ENCODE measurements around the gene SRSF4.
"Not testable (repeated sequence)": the region's sequence is repeated elsewhere in the genome, so short reads cannot be mapped to it uniquely, and the experiment has no call there.

The SRSF4 gene

GRCh38 chr1:29123053-29123886, 58.4 kb downstream of the SRSF4 start:
- Mint-ChIP-seq H3K4me3 (peak overlapping the region; percentile 77 to 78), H3K9me3 (no peaks in the 10 kb centered on the region), H3K27me3 (peaks cover 12 to 25% of the 10 kb centered on the region in 2 donors), H3K4me1 (ENCODE audit: low read depth in 2 of 2) (peaks cover 12 to 14% of the 10 kb centered on the region in 2 donors), H3K27ac (no peak overlapping the region), H3K36me3 (ENCODE audit: insufficient read depth) (peaks cover 23% of the 10 kb centered on the region)
- peak; percentile 10 to 22 (median 17) for DNase-seq
- ATAC-seq (replicated peaks), result no peak

GRCh38 chr1:29122682-29123052, 59.0 kb downstream of the SRSF4 start:
- ATAC-seq (replicated peaks), result no peak
- no peaks in the 10 kb centered on the region for H3K9me3 Mint-ChIP-seq
- H3K27me3 Mint-ChIP-seq, result peaks cover 12 to 25% of the 10 kb centered on the region in 2 donors

GRCh38 chr1:29121936-29122681, 59.6 kb downstream of the SRSF4 start:
- Mint-ChIP-seq H3K27ac (no peak overlapping the region), H3K27me3 (peaks cover 12 to 25% of the 10 kb centered on the region in 2 donors), H3K4me3 (peak overlapping the region; percentile 77 to 78), H3K9me3 (no peaks in the 10 kb centered on the region), H3K4me1 (ENCODE audit: low read depth in 2 of 2) (peaks cover 12 to 14% of the 10 kb centered on the region in 2 donors), H3K36me3 (ENCODE audit: insufficient read depth) (peaks cover 35% of the 10 kb centered on the region)
- peak in 1 of 3 experiments; percentile 13 for DNase-seq
- no peak for ATAC-seq (replicated peaks)

More at GRCh38 chr1:29122682-29123052, 59.0 kb downstream of the SRSF4 start:
- Mint-ChIP-seq H3K4me1 (ENCODE audit: low read depth in 2 of 2) (peaks cover 12 to 14% of the 10 kb centered on the region in 2 donors), H3K36me3 (ENCODE audit: insufficient read depth) (peaks cover 29% of the 10 kb centered on the region), H3K27ac (no peak overlapping the region), H3K4me3 (peak overlapping the region; percentile 77 to 78)
- peak in 2 of 3 experiments; percentile 5 to 13 for DNase-seq

GRCh38 chr1:29121516-29121935, 60.2 kb downstream of the SRSF4 start:
- H3K27me3 Mint-ChIP-seq, result peaks cover 12 to 25% of the 10 kb centered on the region in 2 donors
- ATAC-seq (replicated peaks) (peak; percentile 15), DNase-seq (peak in 1 of 3 experiments; percentile 5)

GRCh38 chr1:29120947-29121485, 60.7 kb downstream of the SRSF4 start:
- H3K27ac Mint-ChIP-seq, result peak overlapping the region in 1 of 2 donors; percentile 68
- ATAC-seq (replicated peaks) (peak; percentile 76), DNase-seq (peak; percentile 51 to 61 (median 54))
- peak overlapping the region in 1 of 2 donors; percentile 37 for H3K4me3 Mint-ChIP-seq
- peaks cover 12 to 13% of the 10 kb centered on the region in 2 donors for H3K4me1 Mint-ChIP-seq (ENCODE audit: low read depth in 2 of 2)
- H3K27me3 Mint-ChIP-seq, result peaks cover 10 to 21% of the 10 kb centered on the region in 2 donors
- H3K36me3 Mint-ChIP-seq (ENCODE audit: insufficient read depth), result peaks cover 46% of the 10 kb centered on the region
- no peaks in the 10 kb centered on the region for H3K9me3 Mint-ChIP-seq

More at GRCh38 chr1:29121516-29121935, 60.2 kb downstream of the SRSF4 start:
- no peak overlapping the region for H3K27ac Mint-ChIP-seq
- peaks cover 41% of the 10 kb centered on the region for H3K36me3 Mint-ChIP-seq (ENCODE audit: insufficient read depth)
- H3K4me1 Mint-ChIP-seq (ENCODE audit: low read depth in 2 of 2), result peaks cover 12 to 14% of the 10 kb centered on the region in 2 donors
- H3K4me3 Mint-ChIP-seq, result peak overlapping the region; percentile 15 to 19
- no peaks in the 10 kb centered on the region for H3K9me3 Mint-ChIP-seq

- Mint-ChIP-seq H3K4me3 (no peak overlapping the region), H3K27me3 (peaks cover 4 to 14% of the 10 kb centered on the region in 2 donors), H3K36me3 (ENCODE audit: insufficient read depth) (peaks cover 52% of the 10 kb centered on the region), H3K27ac (peak overlapping the region; percentile 68 to 71), H3K9me3 (no peaks in the 10 kb centered on the region), H3K4me1 (ENCODE audit: low read depth in 2 of 2) (peaks cover 6% of the 10 kb centered on the region in 2 donors)
- DNase-seq (no peak), ATAC-seq (replicated peaks) (no peak)
These were observed 61.3 kb downstream of the SRSF4 start for GRCh38 chr1:29120367-29120766.

GRCh38 chr1:29119121-29119929, 62.4 kb downstream of the SRSF4 start:
- H3K36me3 Mint-ChIP-seq (ENCODE audit: insufficient read depth), result peaks cover 61% of the 10 kb centered on the region
- ATAC-seq (replicated peaks) (no peak), DNase-seq (no peak)
- H3K9me3 Mint-ChIP-seq, result no peaks in the 10 kb centered on the region
- H3K27me3 Mint-ChIP-seq, result peaks cover 0 to 9% of the 10 kb centered on the region in 2 donors
- H3K27ac Mint-ChIP-seq, result peak overlapping the region; percentile 8 to 71
- H3K4me1 Mint-ChIP-seq (ENCODE audit: low read depth in 2 of 2), result peaks cover 4 to 5% of the 10 kb centered on the region in 2 donors
- H3K4me3 Mint-ChIP-seq, result no peak overlapping the region

GRCh38 chr1:29117381-29117780, 64.3 kb downstream of the SRSF4 start:
- Mint-ChIP-seq H3K36me3 (ENCODE audit: insufficient read depth) (peaks cover 80% of the 10 kb centered on the region), H3K27me3 (no peaks in the 10 kb centered on the region), H3K4me3 (no peak overlapping the region), H3K27ac (peak overlapping the region in 1 of 2 donors; percentile 35), H3K4me1 (ENCODE audit: low read depth in 2 of 2) (peaks cover 0 to 5% of the 10 kb centered on the region in 2 donors), H3K9me3 (no peaks in the 10 kb centered on the region)
- ATAC-seq (replicated peaks), result no peak
- no peak for DNase-seq

GRCh38 chr1:29114654-29115053, 67.0 kb downstream of the SRSF4 start:
- Mint-ChIP-seq H3K36me3 (ENCODE audit: insufficient read depth) (peaks cover 94% of the 10 kb centered on the region), H3K4me3 (no peak overlapping the region), H3K4me1 (ENCODE audit: low read depth in 2 of 2) (peaks cover 0 to 7% of the 10 kb centered on the region in 2 donors), H3K9me3 (no peaks in the 10 kb centered on the region), H3K27ac (no peak overlapping the region), H3K27me3 (no peaks in the 10 kb centered on the region)
- no peak for ATAC-seq (replicated peaks)
- DNase-seq, result no peak

- Mint-ChIP-seq H3K36me3 (ENCODE audit: insufficient read depth) (peaks cover 96% of the 10 kb centered on the region), H3K27ac (peak overlapping the region in 1 of 2 donors; percentile 9), H3K27me3 (no peaks in the 10 kb centered on the region), H3K9me3 (no peaks in the 10 kb centered on the region), H3K4me1 (ENCODE audit: low read depth in 2 of 2) (peaks cover 0 to 7% of the 10 kb centered on the region in 2 donors), H3K4me3 (no peak overlapping the region)
- ATAC-seq (replicated peaks) (peak; percentile 37), DNase-seq (no peak)
These were observed 68.1 kb downstream of the SRSF4 start for GRCh38 chr1:29113413-29114117.

- Mint-ChIP-seq H3K27ac (peak overlapping the region in 1 of 2 donors; percentile 9), H3K4me3 (no peak overlapping the region), H3K36me3 (ENCODE audit: insufficient read depth) (peaks cover 95% of the 10 kb centered on the region), H3K27me3 (no peaks in the 10 kb centered on the region), H3K4me1 (ENCODE audit: low read depth in 2 of 2) (peaks cover 0 to 7% of the 10 kb centered on the region in 2 donors), H3K9me3 (no peaks in the 10 kb centered on the region)
- ATAC-seq (replicated peaks) (no peak), DNase-seq (no peak)
These were observed 68.8 kb downstream of the SRSF4 start for GRCh38 chr1:29112705-29113412.

GRCh38 chr1:29108041-29108440, 73.7 kb downstream of the SRSF4 start:
- ATAC-seq (replicated peaks); DNase-seq; H3K27me3 Mint-ChIP-seq; H3K4me3 Mint-ChIP-seq; H3K4me1 Mint-ChIP-seq (ENCODE audit: low read depth in 2 of 2); H3K27ac Mint-ChIP-seq; H3K9me3 Mint-ChIP-seq: not testable (repeated sequence)
- peaks cover 77% of the 10 kb centered on the region for H3K36me3 Mint-ChIP-seq (ENCODE audit: insufficient read depth)

Data from effector memory CD8-positive, alpha-beta T cell (primary cell).